HFF-Myc (cell line): ENCODE measurements around the gene DGKA.
"Not testable (repeated sequence)": the region's sequence is repeated elsewhere in the genome, so short reads cannot be mapped to it uniquely, and the experiment has no call there.

ENCODE experiments used
- DNase-seq: peaks from one replicate; pipeline ENCODE4 v3.0.0-alpha.2; 2011; ENCODE audit warnings: low read depth; ENCODE audit errors: extremely low read depth
- H3K4me3 ChIP-seq: replicated peaks from 2 replicates; pipeline ENCODE4 v1.5.1; 2011; ENCODE audit warnings: low read depth, mild to moderate bottlenecking, control low read depth, low read length
- CTCF ChIP-seq: IDR thresholded peaks from 2 replicates; pipeline ENCODE4 v1.5.1; 2012; ENCODE audit warnings: mild to moderate bottlenecking, low read depth, low read length, control low read depth; ENCODE audit errors: missing control alignments

Gene DGKA

GRCh38 chr12:55996715-55997534 lies 66.0 kb downstream of the DGKA start, which contains the start of gene SUOX:
TSS of gene SUOX (plus strand) at chr12:55997276. CDS start at chr12:56002222, 4,946 bp downstream.
- peak; percentile 91 for DNase-seq
- TF ChIP-seq CTCF, result no peak
- H3K4me3 ChIP-seq, result peak within 1 kb of the TSS; percentile 81

- no peak for TF ChIP-seq CTCF
- DNase-seq, result no peak
- H3K4me3 ChIP-seq, result peak overlapping the region; percentile 81
Measured at GRCh38 chr12:55997535-55997859, 66.5 kb downstream of the DGKA start.

GRCh38 chr12:55999522-55999921 lies 68.6 kb downstream of the DGKA start:
- not testable (repeated sequence) for H3K4me3 ChIP-seq, DNase-seq

GRCh38 chr12:55999999-56000540 lies 69.1 kb downstream of the DGKA start:
- DNase-seq, H3K4me3 ChIP-seq: not testable (repeated sequence)

GRCh38 chr12:56001487-56002100 lies 70.6 kb downstream of the DGKA start:
- DNase-seq, result no peak
- no peak overlapping the region for H3K4me3 ChIP-seq
- no peak for TF ChIP-seq CTCF

- not testable (repeated sequence) for H3K4me3 ChIP-seq, DNase-seq
Measured at GRCh38 chr12:56003376-56003775, 72.4 kb downstream of the DGKA start.
